Measurements from ENCODE around the gene ADAMTS2. TPM values are rescaled to one million over a fixed set of nuclear protein-coding genes. Genes with fewer than 3 reads are reported as not detected.

Gene ADAMTS2
- total and polyA plus RNA-seq, 2 of the 8 experiments (the other 6 are each of a cell fraction or from before 2014, with no cell fraction given) = 6.6 to 7.3 TPM

DNA sequence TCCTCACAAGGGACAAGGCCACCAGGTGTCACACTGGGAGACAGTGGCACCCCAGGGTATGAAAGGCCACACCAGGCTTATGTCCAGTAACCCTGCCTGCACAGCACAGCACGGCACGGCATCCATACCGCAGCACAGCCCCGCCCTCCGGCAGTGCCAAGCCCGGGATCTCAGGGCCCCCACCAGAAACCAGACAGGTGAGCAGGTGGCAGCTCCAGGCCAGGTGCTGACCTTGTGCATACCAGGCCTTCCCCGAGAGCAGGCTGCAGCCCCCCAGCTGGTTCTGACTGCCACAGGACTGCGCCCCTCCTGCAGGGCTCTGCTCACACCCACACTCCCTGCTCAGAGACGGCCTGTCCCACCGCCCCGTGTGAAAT is 56.5 kb downstream of the ADAMTS2 start:
- Histone ChIP-seq H3K79me1 (ENCODE audit: low read depth, low read length) (no peaks in the 10 kb centered on the region), H3K18ac (ENCODE audit: extremely low read depth, low read length) (no peak overlapping the region), H3K56ac (replicated peaks; ENCODE audit: insufficient read length, low read depth, low read length) (no peak overlapping the region), H2BK120ac (replicated peaks; ENCODE audit: low read depth, low read length) (no peak overlapping the region), H2BK20ac (ENCODE audit: low read length) (no peak overlapping the region), H2BK15ac (ENCODE audit: low read length) (no peak overlapping the region), H3K4ac (replicated peaks; ENCODE audit: insufficient read length, low read depth, low read length) (no peak overlapping the region), H4K5ac (ENCODE audit: insufficient read length, low read depth, low read length) (no peak overlapping the region), H3K9ac (replicated peaks in 1 of 4; ENCODE audit: extremely low read depth in 1 of 4, low read depth in 3 of 4, low read length in 3 of 4) (no peak overlapping the region), H4K8ac (ENCODE audit: extremely low read depth, insufficient read depth, low read length) (no peak overlapping the region), H3K23me2 (ENCODE audit: low read depth, low read length) (no peaks in the 10 kb centered on the region), H3K9me3 (ENCODE audit: insufficient read depth in 2 of 2, low read depth in 1 of 2, low read length in 1 of 2) (no peaks in the 10 kb centered on the region), H3K27ac (ENCODE audit: low read depth, low read length) (no peak overlapping the region), H3K4me1 (replicated peaks in 1 of 4; ENCODE audit: control insufficient read depth in 3 of 4, insufficient read depth in 4 of 4, low read length in 3 of 4) (no peaks in the 10 kb centered on the region), H3K36me3 (ENCODE audit: control insufficient read depth in 2 of 4, insufficient read depth in 4 of 4, low read length in 3 of 4) (no peaks in the 10 kb centered on the region), H2AFZ (ENCODE audit: low read length) (no peak overlapping the region), H4K20me1 (replicated peaks in 1 of 2; ENCODE audit: control insufficient read depth in 1 of 2, insufficient read depth in 2 of 2, low read length in 2 of 2) (peaks cover 0 to 3% of the 10 kb centered on the region in 2 experiments), H3K23ac (ENCODE audit: insufficient read length) (no peak overlapping the region), H2AK5ac (ENCODE audit: low read depth, low read length) (no peak overlapping the region), H4K91ac (replicated peaks; ENCODE audit: insufficient read length, low read length) (no peak overlapping the region), H3K27me3 (replicated peaks in 1 of 4; ENCODE audit: control insufficient read depth in 3 of 4, extremely low read depth in 1 of 4, insufficient read depth in 3 of 4, low read length in 3 of 4) (no peaks in the 10 kb centered on the region), H3K79me2 (ENCODE audit: control insufficient read depth in 1 of 2, insufficient read depth in 2 of 2, low read length in 2 of 2) (no peaks in the 10 kb centered on the region), H2BK5ac (ENCODE audit: low read depth, low read length) (no peak overlapping the region), H3K4me3 (ENCODE audit: extremely low read depth in 1 of 4, insufficient read depth in 2 of 4, low read depth in 3 of 4, low read length in 4 of 4) (no peak overlapping the region), H2BK12ac (ENCODE audit: low read depth, low read length) (no peak overlapping the region), H3K14ac (ENCODE audit: insufficient read length) (no peak overlapping the region), H3K4me2 (ENCODE audit: insufficient read depth in 1 of 2, low read depth in 2 of 2, low read length in 2 of 2) (no peak overlapping the region)
- WGBS, 2 experiments (ENCODE audit: extremely low coverage in 1 of 2, insufficient coverage in 1 of 2, insufficient read length in 1 of 2, insufficient replicate concordance in 2 of 2, low coverage in 1 of 2, low lambda C conversion rate in 2 of 2, missing lambda C conversion rate in 1 of 2) = 98% methylated on average over 11 of the region's 11 CpGs; no CpG with 5 or more reads in 1 of the 2 experiments
- FAIRE-seq (no peak), DNase-seq (ENCODE audit: low read depth in 1 of 2, low spot score in 2 of 2) (no peak)
- ChIA-PET POLR2A (ENCODE audit: partially characterized antibody) (no interaction called here), CTCF (ENCODE audit: partially characterized antibody) (interaction anchor here (1.4 to 1.5 kb wide), 2 partner anchors 86 to 205 kb away, joined by 3 read pairs; no protein-coding TSS in a partner anchor)
- TF ChIP-seq NANOG (IDR thresholded peaks at IDR 0.05; ENCODE audit: insufficient read depth, low read depth, low read length, poor library complexity, severe bottlenecking) (no peak), CHD1 (IDR thresholded peaks at IDR 0.05; ENCODE audit: low read depth, low read length) (no peak), RXRA (IDR thresholded peaks at IDR 0.05; ENCODE audit: insufficient read depth, low read depth, low read length) (no peak), JUND (IDR thresholded peaks at IDR 0.05; ENCODE audit: low read length) (no peak), PHF8 (conservative IDR thresholded peaks at IDR 0.05; ENCODE audit: low read depth, low read length) (no peak), SIN3A (conservative IDR thresholded peaks at IDR 0.05 in 1 of 2, IDR thresholded peaks at IDR 0.05 in 1 of 2; ENCODE audit: low read depth in 1 of 2, low read length in 2 of 2) (no peak), KDM5A (IDR thresholded peaks at IDR 0.05; ENCODE audit: low read length) (no peak), CBX5 (IDR thresholded peaks at IDR 0.05; ENCODE audit: low read depth, low read length) (no peak)
- TF ChIP-seq, protein P1, sequence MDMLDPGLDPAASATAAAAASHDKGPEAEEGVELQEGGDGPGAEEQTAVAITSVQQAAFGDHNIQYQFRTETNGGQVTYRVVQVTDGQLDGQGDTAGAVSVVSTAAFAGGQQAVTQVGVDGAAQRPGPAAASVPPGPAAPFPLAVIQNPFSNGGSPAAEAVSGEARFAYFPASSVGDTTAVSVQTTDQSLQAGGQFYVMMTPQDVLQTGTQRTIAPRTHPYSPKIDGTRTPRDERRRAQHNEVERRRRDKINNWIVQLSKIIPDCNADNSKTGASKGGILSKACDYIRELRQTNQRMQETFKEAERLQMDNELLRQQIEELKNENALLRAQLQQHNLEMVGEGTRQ (IDR thresholded peaks at IDR 0.05; ENCODE audit: low read length) = no peak
